Muscle of leg (tissue), 11 donors: ENCODE data around the gene IER5. TPM values are rescaled to one million over a fixed set of nuclear protein-coding genes. Genes with fewer than 3 reads are reported as not detected.

Experiments
- DNase-seq: peaks from one replicate; pipeline ENCODE4 v3.0.0; 2013
- H3K27ac ChIP-seq: one replicate; pipeline ENCODE4 v1.5.1; 2013; ENCODE audit warnings: mild to moderate bottlenecking, low read length, control low read depth
- H3K27me3 ChIP-seq: one replicate; pipeline ENCODE4 v1.6.1; 2013; ENCODE audit warnings: low read length; ENCODE audit not compliant: control insufficient read depth, insufficient read depth
- H3K36me3 ChIP-seq: one replicate; pipeline ENCODE4 v1.6.1; 2013; ENCODE audit warnings: low read length; ENCODE audit not compliant: control insufficient read depth, insufficient read depth
- H3K4me1 ChIP-seq: one replicate; pipeline ENCODE4 v1.6.1; 2013; ENCODE audit warnings: low read length; ENCODE audit not compliant: control insufficient read depth, insufficient read depth
- H3K4me3 ChIP-seq: one replicate; pipeline ENCODE4 v1.5.1; 2013; ENCODE audit warnings: low read length, control low read depth
- H3K9me3 ChIP-seq: replicated peaks from 2 replicates; pipeline ENCODE4 v1.6.1; 2013; ENCODE audit warnings: low read depth, low read length; ENCODE audit not compliant: control insufficient read depth
- WGBS: methylation state at CpG from one replicate; pipeline ENCODE4 v1.1.5; 2013; ENCODE audit warnings: missing lambda C conversion rate; ENCODE audit not compliant: insufficient coverage; 5-methylcytosine and 5-hydroxymethylcytosine counted together
- polyA plus RNA-seq, 8 donors: library from polyadenylated mRNA; unstranded; fragments of 120-200 nt; gene quantifications; one replicate each; pipeline versions ENCODE4 v1.2.1 to v1.2.3, GENCODE V29; 2013; ENCODE audit warnings: inconsistent platforms in 1 of 8, low replicate concordance in 1 of 8; ENCODE audit not compliant: insufficient read length in 8 of 8, insufficient read depth in 1 of 8
- total RNA-seq: library from RNA; stranded (reverse); fragments of 120-200 nt; gene quantifications from one replicate; pipeline ENCODE4 v1.2.4, GENCODE V29; 2013

IER5 gene
- total and polyA plus RNA-seq, 9 donors, result 6.7 to 15.9 (median 9.2) TPM

- no peaks in the 10 kb centered on the region for H3K27me3 ChIP-seq
- H3K4me3 ChIP-seq, result peak overlapping the region; percentile 90
- H3K27ac ChIP-seq, result peak overlapping the region; percentile 89
- no peaks in the 10 kb centered on the region for H3K9me3 ChIP-seq
- WGBS, result 5% methylated on average over 7 of the region's 17 CpGs
- peaks cover 36% of the 10 kb centered on the region for H3K4me1 ChIP-seq
- H3K36me3 ChIP-seq, result no peaks in the 10 kb centered on the region
- no peak for DNase-seq
Measured at GRCh38 chr1:181104042-181104789, 15.7 kb downstream of the IER5 start.

DNA sequence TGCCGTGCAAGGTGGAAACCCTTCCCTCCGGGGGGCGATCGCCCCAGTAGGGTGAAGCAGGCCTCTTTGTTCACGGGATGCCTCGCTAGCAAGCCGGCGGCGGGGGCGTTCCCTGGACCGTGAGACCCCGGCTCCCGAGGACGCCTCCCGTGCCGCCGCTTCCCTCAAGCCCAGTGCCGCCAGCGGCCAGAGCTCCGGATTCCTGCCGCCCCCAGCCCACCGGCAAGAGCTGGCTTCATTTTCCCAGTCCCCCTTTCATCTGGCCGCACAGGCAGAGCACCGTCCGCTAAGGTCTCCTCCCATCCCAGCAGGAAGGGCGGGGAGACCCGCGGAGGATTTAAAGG, 16.3 kb downstream of the IER5 start:
- DNase-seq, result no peak
- Histone ChIP-seq H3K9me3 (no peaks in the 10 kb centered on the region), H3K4me3 (peak overlapping the region; percentile 90), H3K27ac (peak overlapping the region; percentile 89), H3K36me3 (no peaks in the 10 kb centered on the region), H3K4me1 (peaks cover 35% of the 10 kb centered on the region), H3K27me3 (no peaks in the 10 kb centered on the region)
- under 1% methylated on average over 21 of the region's 28 CpGs for WGBS

- Histone ChIP-seq H3K4me3 (peak overlapping the region; percentile 90), H3K27ac (peak overlapping the region; percentile 89), H3K9me3 (no peaks in the 10 kb centered on the region), H3K27me3 (no peaks in the 10 kb centered on the region), H3K36me3 (no peaks in the 10 kb centered on the region), H3K4me1 (peaks cover 32% of the 10 kb centered on the region)
- WGBS, result under 1% methylated on average over 80 of the region's 104 CpGs
- DNase-seq, result peak; percentile 96
Measured at GRCh38 chr1:181105134-181106021, 16.9 kb downstream of the IER5 start.

- Histone ChIP-seq H3K4me1 (peaks cover 32% of the 10 kb centered on the region), H3K27me3 (no peaks in the 10 kb centered on the region), H3K27ac (peak overlapping the region; percentile 74), H3K4me3 (no peak overlapping the region), H3K9me3 (no peaks in the 10 kb centered on the region), H3K36me3 (no peaks in the 10 kb centered on the region)
- 70% methylated on average over 3 of the region's 3 CpGs for WGBS
- DNase-seq, result no peak
Measured at GRCh38 chr1:181106022-181106312, 17.5 kb downstream of the IER5 start.

- H3K36me3 ChIP-seq, result no peaks in the 10 kb centered on the region
- H3K9me3 ChIP-seq, result no peaks in the 10 kb centered on the region
- peaks cover 32% of the 10 kb centered on the region for H3K4me1 ChIP-seq
- WGBS, result no CpG with 5 or more reads among the region's 6 CpGs
- DNase-seq, result no peak
- H3K27me3 ChIP-seq, result no peaks in the 10 kb centered on the region
- H3K27ac ChIP-seq, result peak overlapping the region; percentile 31
- no peak overlapping the region for H3K4me3 ChIP-seq
Measured at GRCh38 chr1:181106479-181106878, 18.0 kb downstream of the IER5 start.

DNA sequence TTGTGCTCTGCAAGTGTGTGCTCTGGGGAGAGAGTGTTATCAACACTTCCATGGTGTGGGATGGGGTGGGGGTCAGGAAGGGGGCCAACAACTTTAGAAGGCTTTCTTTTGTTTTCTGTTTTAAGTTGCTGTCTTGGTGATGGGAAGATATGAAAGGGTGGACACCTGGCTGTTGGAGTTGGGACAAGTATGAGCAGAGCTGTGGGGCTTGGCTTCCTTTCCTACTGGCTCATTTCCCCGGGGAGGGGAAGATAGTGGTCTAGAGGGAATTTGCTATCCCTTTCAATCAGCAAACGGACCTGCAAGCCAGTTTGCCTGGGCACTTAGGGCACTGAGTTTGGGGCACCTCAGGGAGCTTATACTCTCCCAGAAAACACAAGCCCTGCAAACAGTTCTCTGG, 19.2 kb downstream of the IER5 start:
- no peak for DNase-seq
- no peaks in the 10 kb centered on the region for H3K9me3 ChIP-seq
- no peaks in the 10 kb centered on the region for H3K27me3 ChIP-seq
- no peaks in the 10 kb centered on the region for H3K36me3 ChIP-seq
- no peak overlapping the region for H3K27ac ChIP-seq
- H3K4me3 ChIP-seq, result no peak overlapping the region
- no CpG with 5 or more reads among the region's 2 CpGs for WGBS
- peaks cover 38% of the 10 kb centered on the region for H3K4me1 ChIP-seq

DNA sequence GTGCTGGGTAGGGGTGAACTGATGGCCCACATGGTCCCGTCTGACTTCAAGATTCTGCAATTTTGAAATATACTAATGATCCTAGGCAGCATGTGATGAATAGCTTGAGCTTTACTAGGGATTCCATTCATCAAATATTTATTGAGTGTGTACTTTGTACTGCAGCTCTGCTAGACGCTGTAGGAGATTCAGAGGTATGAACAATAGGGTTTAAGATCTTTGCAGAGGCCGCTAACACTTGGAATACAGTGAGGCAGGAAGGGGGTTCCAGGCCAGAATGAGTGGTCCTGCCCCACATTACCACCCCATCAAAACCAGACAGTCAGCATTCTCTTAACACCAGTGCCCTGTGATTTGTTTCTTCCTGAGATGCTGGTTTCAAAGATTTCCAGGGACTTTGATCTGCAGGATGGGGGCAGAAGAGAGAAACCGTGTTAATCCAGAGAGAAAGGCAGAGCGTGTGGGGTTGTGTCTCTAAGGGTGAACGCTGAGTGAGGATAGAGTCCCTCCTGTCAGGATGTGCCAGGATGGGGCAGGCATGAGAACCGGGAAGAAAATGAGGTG, 19.9 kb downstream of the IER5 start:
- Histone ChIP-seq H3K27ac (no peak overlapping the region), H3K4me1 (peaks cover 40% of the 10 kb centered on the region), H3K36me3 (no peaks in the 10 kb centered on the region), H3K4me3 (no peak overlapping the region), H3K9me3 (no peaks in the 10 kb centered on the region), H3K27me3 (no peaks in the 10 kb centered on the region)
- DNase-seq, result no peak
- 39% methylated on average over 4 of the region's 7 CpGs for WGBS

DNA sequence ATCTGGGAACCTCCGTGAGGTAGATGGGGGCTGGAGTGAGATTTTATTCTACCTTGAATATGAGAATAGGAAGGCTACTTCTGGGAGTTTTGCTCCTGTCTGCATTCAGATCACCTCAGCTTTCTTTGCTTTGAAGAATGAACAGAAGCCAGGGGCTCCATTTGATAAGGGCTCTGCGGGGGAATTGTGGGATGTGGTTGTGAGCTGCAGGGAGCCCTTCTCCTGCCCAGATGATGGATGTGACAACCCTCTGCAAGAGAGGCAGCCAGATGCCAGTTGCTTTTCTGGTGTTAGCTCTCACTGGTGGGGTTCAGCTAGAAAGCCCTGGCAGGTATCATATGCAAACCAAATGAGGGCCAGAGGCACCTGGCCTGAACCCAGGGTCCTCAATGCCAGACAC, 21.5 kb downstream of the IER5 start:
- 75% methylated on average over 1 of the region's 2 CpGs for WGBS
- Histone ChIP-seq H3K4me3 (no peak overlapping the region), H3K9me3 (no peaks in the 10 kb centered on the region), H3K36me3 (no peaks in the 10 kb centered on the region), H3K27me3 (no peaks in the 10 kb centered on the region), H3K27ac (no peak overlapping the region), H3K4me1 (peaks cover 38% of the 10 kb centered on the region)
- no peak for DNase-seq

GRCh38 chr1:181111559-181111958, 23.1 kb downstream of the IER5 start:
- peaks cover 35% of the 10 kb centered on the region for H3K4me1 ChIP-seq
- H3K4me3 ChIP-seq, result no peak overlapping the region
- H3K27me3 ChIP-seq, result no peaks in the 10 kb centered on the region
- no CpG with 5 or more reads among the region's 3 CpGs for WGBS
- no peaks in the 10 kb centered on the region for H3K36me3 ChIP-seq
- H3K27ac ChIP-seq, result no peak overlapping the region
- no peak for DNase-seq
- H3K9me3 ChIP-seq, result no peaks in the 10 kb centered on the region
